GM12872 (cell line): ENCODE results near the gene LTN1.

Source experiments
- CTCF ChIP-seq: IDR thresholded peaks from 3 replicates; pipeline ENCODE4 v1.5.1; 2011; ENCODE audit warnings: low read depth, mild to moderate bottlenecking, low read length, moderate library complexity; ENCODE audit not compliant: insufficient read depth

LTN1 gene

GRCh38 chr21:29005696-29006095 is 13.0 kb upstream of the LTN1 start:
- TF ChIP-seq CTCF = no peak

- TF ChIP-seq CTCF = no peak
Measured at GRCh38 chr21:29002442-29003144, 9.9 kb upstream of the LTN1 start.

- TF ChIP-seq CTCF = no peak
Measured at GRCh38 chr21:28993293-28993629, 584 bp upstream of the LTN1 start.

GRCh38 chr21:28991861-28992525 is 684 bp downstream of the LTN1 start:
- no peak for TF ChIP-seq CTCF

GRCh38 chr21:28986677-28987076 is 6.0 kb downstream of the LTN1 start:
- TF ChIP-seq CTCF = no peak

- no peak for TF ChIP-seq CTCF
Measured at GRCh38 chr21:28982637-28983036, 10.0 kb downstream of the LTN1 start.

GRCh38 chr21:28979092-28979491 is 13.6 kb downstream of the LTN1 start:
- no peak for TF ChIP-seq CTCF
